Measurements from ENCODE around the gene LSM4. TPM values are rescaled to one million over a fixed set of nuclear protein-coding genes. Genes with fewer than 3 reads are reported as not detected.
A peak's percentile ranks its signal among the peaks of the same experiment; 100 is the strongest.

Gene LSM4
- total and polyA plus RNA-seq, 2 of the 13 experiments (the other 11 are each of a cell fraction or from before 2014, with no cell fraction given): 65.8 to 166 TPM

GRCh38 chr19:18287836-18288772 is 34.8 kb downstream of the LSM4 start (continued):
- TF ChIP-seq, protein P1, sequence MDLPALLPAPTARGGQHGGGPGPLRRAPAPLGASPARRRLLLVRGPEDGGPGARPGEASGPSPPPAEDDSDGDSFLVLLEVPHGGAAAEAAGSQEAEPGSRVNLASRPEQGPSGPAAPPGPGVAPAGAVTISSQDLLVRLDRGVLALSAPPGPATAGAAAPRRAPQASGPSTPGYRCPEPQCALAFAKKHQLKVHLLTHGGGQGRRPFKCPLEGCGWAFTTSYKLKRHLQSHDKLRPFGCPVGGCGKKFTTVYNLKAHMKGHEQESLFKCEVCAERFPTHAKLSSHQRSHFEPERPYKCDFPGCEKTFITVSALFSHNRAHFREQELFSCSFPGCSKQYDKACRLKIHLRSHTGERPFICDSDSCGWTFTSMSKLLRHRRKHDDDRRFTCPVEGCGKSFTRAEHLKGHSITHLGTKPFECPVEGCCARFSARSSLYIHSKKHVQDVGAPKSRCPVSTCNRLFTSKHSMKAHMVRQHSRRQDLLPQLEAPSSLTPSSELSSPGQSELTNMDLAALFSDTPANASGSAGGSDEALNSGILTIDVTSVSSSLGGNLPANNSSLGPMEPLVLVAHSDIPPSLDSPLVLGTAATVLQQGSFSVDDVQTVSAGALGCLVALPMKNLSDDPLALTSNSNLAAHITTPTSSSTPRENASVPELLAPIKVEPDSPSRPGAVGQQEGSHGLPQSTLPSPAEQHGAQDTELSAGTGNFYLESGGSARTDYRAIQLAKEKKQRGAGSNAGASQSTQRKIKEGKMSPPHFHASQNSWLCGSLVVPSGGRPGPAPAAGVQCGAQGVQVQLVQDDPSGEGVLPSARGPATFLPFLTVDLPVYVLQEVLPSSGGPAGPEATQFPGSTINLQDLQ (CRISPR knock-in tag; IDR thresholded peaks at IDR 0.05): no peak
- TF ChIP-seq ZMYM3 (CRISPR knock-in tag; IDR thresholded peaks at IDR 0.05) (no peak), SIX1 (CRISPR knock-in tag; IDR thresholded peaks at IDR 0.05; ENCODE audit: borderline replicate concordance) (peak; percentile 93), SMYD3 (CRISPR knock-in tag; IDR thresholded peaks at IDR 0.05) (no peak), KLF16 (CRISPR knock-in tag; IDR thresholded peaks at IDR 0.05) (no peak), ZNF879 (CRISPR knock-in tag; IDR thresholded peaks at IDR 0.05) (no peak)

- Histone ChIP-seq H3K27ac (ENCODE audit: extremely low read length, insufficient read depth, low read length) (no peak overlapping the region), H3K27me3 (ENCODE audit: control insufficient read depth in 1 of 2, insufficient read depth in 2 of 2, low read length in 2 of 2) (no peaks in the 10 kb centered on the region), H3K79me2 (ENCODE audit: insufficient read depth, low read length) (no peaks in the 10 kb centered on the region), H3K9me3 (ENCODE audit: low read length) (no peaks in the 10 kb centered on the region), H3K9ac (ENCODE audit: insufficient read depth, low read depth, low read length) (no peak overlapping the region), H4K20me1 (ENCODE audit: insufficient read depth, low read length) (no peaks in the 10 kb centered on the region), H3K36me3 (replicated peaks in 1 of 2; ENCODE audit: control insufficient read depth in 1 of 2, insufficient read depth in 2 of 2, low read length in 2 of 2) (no peaks in the 10 kb centered on the region), H2AFZ (ENCODE audit: low read length) (no peak overlapping the region), H3K4me2 (ENCODE audit: low read depth, low read length) (no peak overlapping the region), H3K4me1 (ENCODE audit: insufficient read depth, low read length) (peaks cover 88% of the 10 kb centered on the region), H3K4me3 (replicated peaks in 1 of 3; ENCODE audit: insufficient read depth in 1 of 3, low read depth in 2 of 3, low read length in 3 of 3) (no peak overlapping the region)
- BruUV-seq (replicated peaks): no TSS peak
- no peak for ATAC-seq
- DNase-seq (ENCODE audit: low spot score): no peak
- TF ChIP-seq ZMYM3 (CRISPR knock-in tag; IDR thresholded peaks at IDR 0.05) (peak; percentile 56; the same call in 1 of the 2 replicates), IKZF1 (IDR thresholded peaks at IDR 0.05) (no peak), E2F1 (CRISPR knock-in tag; IDR thresholded peaks at IDR 0.05) (no peak), MEIS1 (CRISPR knock-in tag; IDR thresholded peaks at IDR 0.05; ENCODE audit: borderline replicate concordance) (no peak)
- 60% methylated on average over 4 of the region's 21 CpGs for WGBS (ENCODE audit: low lambda C conversion rate)
- intact Hi-C loops (cut with micrococcal nuclease; ENCODE audit: unreplicated experiment) (loop anchor here (10.0 kb wide), 1 partner anchor 238 kb away; the partner anchor contains the start of gene ELL), in situ Hi-C loops (cut with HindIII; ENCODE audit: extremely low pct_ligation_motif_present, low pct_unique_long_range_greater_than_20kb) (no loop called here)
- ChIA-PET POLR2A (no interaction called here), CTCF (ENCODE audit: low intra/inter-chr PET ratio, low total read pairs) (no interaction called here)
- no peak for FAIRE-seq
Measured at GRCh38 chr19:18286973-18287635, 35.8 kb downstream of the LSM4 start.
